Upper lobe of right lung (tissue), 1 donor: ENCODE results near the gene GPR4. TPM values are rescaled to one million over a fixed set of nuclear protein-coding genes. Genes with fewer than 3 reads are reported as not detected.

Experiments used
- ATAC-seq: fragments of 200-7000 bp; cut with Tn5 transposase; one replicate; pipeline ENCODE4 v1.9.1; 2020; ENCODE audit warnings: mild to moderate bottlenecking, moderate library complexity
- DNase-seq: peaks from one replicate; pipeline ENCODE4 v3.0.0-alpha.2; 2020
- H3K27ac ChIP-seq: fragments of 200-600 bp; one replicate; pipeline ENCODE4 v1.8.0; 2022
- H3K27me3 ChIP-seq: fragments of 200-600 bp; one replicate; pipeline ENCODE4 v1.8.0; 2022; ENCODE audit warnings: mild to moderate bottlenecking
- H3K36me3 ChIP-seq: fragments of 200-600 bp; one replicate; pipeline ENCODE4 v1.8.0; 2022
- H3K4me1 ChIP-seq: fragments of 200-600 bp; one replicate; pipeline ENCODE4 v1.8.0; 2022
- H3K4me3 ChIP-seq: fragments of 200-600 bp; one replicate; pipeline ENCODE4 v1.8.0; 2022; ENCODE audit warnings: mild to moderate bottlenecking
- H3K9me3 ChIP-seq: fragments of 200-600 bp; one replicate; pipeline ENCODE4 v1.8.0; 2022
- intact Hi-C: fragments of 100-400 bp; cut with DNase I; formaldehyde crosslinking; loops from one replicate; pipeline ENCODE4 v1.11.0; 2022
- total RNA-seq: library from RNA; stranded (reverse); fragmentation: NEBNext Ultra II Directional; extraction: Animal tissue kit (Norgen Biotek cat#: 25700); gene quantifications from one replicate; pipeline ENCODE4 v1.2.1, GENCODE V29; 2021
- TF ChIP-seq, protein P1 (sequence below): fragments of 200-600 bp; IDR thresholded peaks from one replicate; pipeline ENCODE4 v1.8.0; 2022; ENCODE audit warnings: antibody characterized with exemption
- donor health status: DM: no; HTN: yes; CAD: no; lungs with severe emphysema.

The GPR4 gene
- total RNA-seq, 1 donor from 2014 or later, result 18.5 TPM

DNA sequence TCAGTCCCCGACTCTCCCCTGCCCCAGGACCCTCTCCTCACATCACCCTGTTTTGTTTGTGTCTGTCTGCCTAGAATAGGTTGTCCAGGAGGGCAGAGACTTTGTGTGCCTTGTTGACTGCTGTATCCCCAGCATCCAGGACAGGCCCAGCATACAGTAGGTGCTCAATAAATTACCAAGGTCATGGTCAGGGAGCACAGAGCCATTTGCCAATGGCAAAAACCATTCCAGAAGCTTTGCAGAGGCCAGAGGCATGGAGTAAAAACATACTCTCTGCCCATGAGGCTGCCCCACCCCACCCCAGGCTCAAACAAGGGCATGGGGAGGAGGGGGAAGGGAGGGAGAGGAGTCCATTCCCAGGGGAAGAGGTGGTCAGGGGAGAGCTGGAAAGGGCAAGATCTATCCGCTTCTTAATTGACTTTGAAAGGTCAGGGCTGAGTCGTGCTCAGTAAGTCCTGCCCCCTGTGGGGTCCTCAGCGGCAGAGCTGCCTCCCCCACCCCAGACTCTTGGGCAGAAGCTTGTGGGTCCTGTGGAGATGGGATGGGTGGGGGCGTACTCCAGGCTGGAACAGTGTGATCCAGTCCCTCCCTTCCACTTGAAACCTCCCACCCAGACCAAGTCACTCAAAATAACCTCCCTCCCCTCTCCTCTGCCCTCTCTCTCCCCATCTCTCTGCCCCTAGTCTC, 4.4 kb downstream of the GPR4 start:
- H3K4me3 ChIP-seq, result peak overlapping the region; percentile 23
- ATAC-seq, result no peak
- H3K27me3 ChIP-seq, result peaks cover 52% of the 10 kb centered on the region
- peak overlapping the region; percentile 47 for H3K27ac ChIP-seq
- DNase-seq, result no peak
- peaks cover 20% of the 10 kb centered on the region for H3K4me1 ChIP-seq
- no peaks in the 10 kb centered on the region for H3K9me3 ChIP-seq
- TF ChIP-seq, protein P1, sequence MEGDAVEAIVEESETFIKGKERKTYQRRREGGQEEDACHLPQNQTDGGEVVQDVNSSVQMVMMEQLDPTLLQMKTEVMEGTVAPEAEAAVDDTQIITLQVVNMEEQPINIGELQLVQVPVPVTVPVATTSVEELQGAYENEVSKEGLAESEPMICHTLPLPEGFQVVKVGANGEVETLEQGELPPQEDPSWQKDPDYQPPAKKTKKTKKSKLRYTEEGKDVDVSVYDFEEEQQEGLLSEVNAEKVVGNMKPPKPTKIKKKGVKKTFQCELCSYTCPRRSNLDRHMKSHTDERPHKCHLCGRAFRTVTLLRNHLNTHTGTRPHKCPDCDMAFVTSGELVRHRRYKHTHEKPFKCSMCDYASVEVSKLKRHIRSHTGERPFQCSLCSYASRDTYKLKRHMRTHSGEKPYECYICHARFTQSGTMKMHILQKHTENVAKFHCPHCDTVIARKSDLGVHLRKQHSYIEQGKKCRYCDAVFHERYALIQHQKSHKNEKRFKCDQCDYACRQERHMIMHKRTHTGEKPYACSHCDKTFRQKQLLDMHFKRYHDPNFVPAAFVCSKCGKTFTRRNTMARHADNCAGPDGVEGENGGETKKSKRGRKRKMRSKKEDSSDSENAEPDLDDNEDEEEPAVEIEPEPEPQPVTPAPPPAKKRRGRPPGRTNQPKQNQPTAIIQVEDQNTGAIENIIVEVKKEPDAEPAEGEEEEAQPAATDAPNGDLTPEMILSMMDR, result no peak
- intact Hi-C loops, result no loop called here
- H3K36me3 ChIP-seq, result no peaks in the 10 kb centered on the region

DNA sequence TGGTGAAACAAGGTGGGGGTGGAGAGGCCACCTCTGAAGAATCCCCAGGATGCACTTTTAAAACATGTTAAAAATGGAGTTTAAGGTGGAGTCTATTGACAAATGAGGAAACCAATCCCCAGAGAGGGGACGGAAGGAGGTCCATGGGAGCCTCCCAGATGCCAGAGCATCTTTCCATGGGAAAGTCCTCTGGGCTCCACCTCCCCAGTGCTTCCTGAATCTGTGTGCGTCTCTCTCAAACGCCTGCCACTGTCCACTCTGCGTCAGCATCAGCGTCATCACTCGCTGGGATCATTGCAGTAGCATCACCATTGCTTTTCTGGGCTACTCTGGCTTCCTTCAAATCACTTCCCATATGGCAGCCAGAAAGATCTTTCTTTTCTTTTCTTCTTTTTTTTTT, 6.2 kb downstream of the GPR4 start:
- H3K27ac ChIP-seq, result no peak overlapping the region
- no peak for DNase-seq
- intact Hi-C loops, result no loop called here
- H3K36me3 ChIP-seq, result peaks cover under 1% of the 10 kb centered on the region
- H3K9me3 ChIP-seq, result no peaks in the 10 kb centered on the region
- H3K4me3 ChIP-seq, result no peak overlapping the region
- peaks cover 44% of the 10 kb centered on the region for H3K27me3 ChIP-seq
- ATAC-seq, result no peak
- peaks cover 20% of the 10 kb centered on the region for H3K4me1 ChIP-seq
- TF ChIP-seq, protein P1, result no peak

DNA sequence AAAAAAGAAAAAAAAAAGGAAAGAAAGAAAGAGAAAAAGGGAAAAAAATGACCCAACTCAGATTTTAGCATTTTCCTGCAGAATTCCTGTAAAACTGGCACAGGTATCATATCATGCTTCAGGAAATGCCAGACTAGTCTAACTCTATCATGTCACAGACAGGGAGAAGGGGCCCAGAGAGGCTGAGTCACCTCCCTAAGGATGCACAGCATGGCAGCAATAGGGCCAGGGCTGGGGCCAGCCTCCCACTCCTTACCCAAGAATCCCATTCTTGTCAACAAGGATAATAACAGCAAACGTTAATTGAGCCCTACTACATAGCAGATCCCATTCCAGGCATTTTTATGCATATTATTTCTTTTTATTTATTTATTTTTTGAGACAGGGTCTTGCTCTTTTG, 8.5 kb downstream of the GPR4 start:
- TF ChIP-seq, protein P1, result no peak
- no peak overlapping the region for H3K4me3 ChIP-seq
- H3K27ac ChIP-seq, result no peak overlapping the region
- peaks cover 28% of the 10 kb centered on the region for H3K27me3 ChIP-seq
- no peaks in the 10 kb centered on the region for H3K9me3 ChIP-seq
- peaks cover 8% of the 10 kb centered on the region for H3K36me3 ChIP-seq
- H3K4me1 ChIP-seq, result peaks cover 8% of the 10 kb centered on the region
- intact Hi-C loops, result no loop called here
- DNase-seq (no peak), ATAC-seq (no peak)

DNA sequence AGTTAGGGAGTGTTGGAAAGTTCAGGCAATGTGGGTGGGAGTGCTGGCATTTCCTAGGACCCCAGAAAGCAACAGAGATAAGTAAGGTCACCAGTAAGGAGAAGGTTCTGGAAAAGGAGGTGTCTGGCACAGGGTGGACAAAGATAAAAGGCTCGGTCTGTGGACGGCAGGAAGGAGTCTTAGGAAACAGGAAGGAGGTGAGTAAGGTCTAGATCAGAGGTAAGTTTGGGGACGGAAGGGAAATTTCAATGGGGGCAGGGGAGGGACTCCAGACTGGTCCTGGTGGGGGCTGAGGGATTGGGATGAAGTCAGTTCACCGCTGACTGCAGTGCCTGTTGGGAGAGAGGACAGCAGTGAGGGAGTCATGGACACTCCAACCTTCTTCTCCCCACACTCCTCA, 9.6 kb downstream of the GPR4 start:
- no peak overlapping the region for H3K27ac ChIP-seq
- no peak for DNase-seq

DNA sequence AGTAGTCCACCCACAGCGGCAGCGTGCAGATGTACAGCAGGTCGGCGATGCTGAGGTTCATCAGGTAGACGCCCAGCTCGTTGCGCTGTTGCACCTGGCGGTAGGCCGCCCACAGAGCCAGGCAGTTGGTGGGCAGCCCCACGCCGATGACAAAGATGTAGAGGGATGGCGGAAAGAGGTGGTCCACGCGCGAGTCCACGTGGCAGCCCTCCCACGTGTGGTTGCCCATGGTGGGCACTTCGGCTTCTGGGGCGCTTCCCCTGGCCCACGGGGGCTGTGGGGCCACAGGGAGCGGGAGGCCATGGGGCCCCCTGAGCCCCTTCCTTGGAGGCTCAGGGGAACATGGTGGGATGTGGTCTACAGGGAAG, 10.4 kb downstream of the GPR4 start:
- intact Hi-C loops, result no loop called here
- no peaks in the 10 kb centered on the region for H3K9me3 ChIP-seq
- no peak overlapping the region for H3K4me3 ChIP-seq
- ATAC-seq (peak; percentile 5), DNase-seq (no peak)
- H3K36me3 ChIP-seq, result peaks cover 8% of the 10 kb centered on the region
- TF ChIP-seq, protein P1, result no peak
- H3K27me3 ChIP-seq, result peaks cover 20% of the 10 kb centered on the region
- H3K27ac ChIP-seq, result no peak overlapping the region
- H3K4me1 ChIP-seq, result no peaks in the 10 kb centered on the region

More for the DNA sequence above, 9.6 kb downstream of the GPR4 start:
- no peaks in the 10 kb centered on the region for H3K9me3 ChIP-seq
- no peaks in the 10 kb centered on the region for H3K4me1 ChIP-seq
- TF ChIP-seq, protein P1, result no peak
- intact Hi-C loops, result no loop called here
- no peak overlapping the region for H3K4me3 ChIP-seq
- peaks cover 21% of the 10 kb centered on the region for H3K27me3 ChIP-seq
- peak; percentile 21 for ATAC-seq
- peaks cover 8% of the 10 kb centered on the region for H3K36me3 ChIP-seq
